Omental fat pad (tissue), 4 donors: ENCODE measurements around the gene MYH6. TPM values are rescaled to one million over a fixed set of nuclear protein-coding genes. Genes with fewer than 3 reads are reported as not detected.

Source experiments
- ATAC-seq: fragments of 150-250 bp; one replicate; pipeline ENCODE4 v1.9.1; 2016; ENCODE audit warnings: mild to moderate bottlenecking, moderate library complexity; ENCODE audit not compliant: low FRiP score
- DNase-seq: peaks from one replicate; pipeline ENCODE4 v3.0.0-alpha.2; 2019; ENCODE audit warnings: low spot score
- total RNA-seq, 4 donors: library from RNA; depleted of rRNA; stranded (reverse); fragments of >200 nt; gene quantifications; one replicate each; pipeline ENCODE4 v1.1.0, GENCODE V29; 2016
- TF ChIP-seq, protein P1 (sequence below), 3 donors: fragments of 450-650 bp; IDR thresholded peaks; one replicate each; pipeline ENCODE4 v1.5.1; 2016 to 2017; ENCODE audit warnings: antibody characterized with exemption in 3 of 3, mild to moderate bottlenecking in 3 of 3, moderate library complexity in 2 of 3

Gene MYH6
- total RNA-seq, 4 donors from 2014 or later: not detected

DNA sequence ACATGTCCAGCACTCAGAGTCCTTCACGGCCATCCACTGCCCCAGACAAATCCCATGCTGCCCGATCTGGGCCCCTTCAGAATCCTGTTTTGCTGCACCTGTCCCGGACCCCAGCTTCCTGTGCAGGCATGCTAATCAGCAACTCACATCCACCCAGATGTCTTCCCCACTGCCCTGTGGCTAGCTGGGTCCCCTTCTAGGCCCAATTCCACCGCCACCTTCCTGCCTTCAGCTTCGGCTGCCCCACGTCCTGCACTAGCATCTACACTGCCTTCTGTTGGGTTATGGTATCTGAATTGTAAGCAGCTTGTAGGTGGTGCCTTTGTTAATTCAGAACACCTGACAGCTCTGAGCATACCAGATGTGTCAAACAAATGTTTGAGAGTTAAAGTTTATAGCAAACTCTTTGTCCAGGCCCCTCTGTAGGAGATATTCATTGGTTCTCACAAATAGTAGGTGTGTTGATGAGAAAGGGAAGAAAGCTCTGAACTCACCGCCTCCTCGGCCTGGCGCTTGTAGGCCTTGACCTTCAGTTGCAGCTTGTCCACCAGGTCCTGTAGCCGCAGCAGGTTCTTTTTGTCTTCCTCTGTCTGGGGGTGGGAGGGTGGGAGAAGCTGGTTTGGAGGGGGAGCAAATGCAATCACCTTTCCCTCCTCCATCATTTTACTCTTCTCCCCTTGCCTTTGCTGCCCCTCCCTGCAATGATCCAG, 25.2 kb downstream of the MYH6 start:
- TF ChIP-seq, protein P1, sequence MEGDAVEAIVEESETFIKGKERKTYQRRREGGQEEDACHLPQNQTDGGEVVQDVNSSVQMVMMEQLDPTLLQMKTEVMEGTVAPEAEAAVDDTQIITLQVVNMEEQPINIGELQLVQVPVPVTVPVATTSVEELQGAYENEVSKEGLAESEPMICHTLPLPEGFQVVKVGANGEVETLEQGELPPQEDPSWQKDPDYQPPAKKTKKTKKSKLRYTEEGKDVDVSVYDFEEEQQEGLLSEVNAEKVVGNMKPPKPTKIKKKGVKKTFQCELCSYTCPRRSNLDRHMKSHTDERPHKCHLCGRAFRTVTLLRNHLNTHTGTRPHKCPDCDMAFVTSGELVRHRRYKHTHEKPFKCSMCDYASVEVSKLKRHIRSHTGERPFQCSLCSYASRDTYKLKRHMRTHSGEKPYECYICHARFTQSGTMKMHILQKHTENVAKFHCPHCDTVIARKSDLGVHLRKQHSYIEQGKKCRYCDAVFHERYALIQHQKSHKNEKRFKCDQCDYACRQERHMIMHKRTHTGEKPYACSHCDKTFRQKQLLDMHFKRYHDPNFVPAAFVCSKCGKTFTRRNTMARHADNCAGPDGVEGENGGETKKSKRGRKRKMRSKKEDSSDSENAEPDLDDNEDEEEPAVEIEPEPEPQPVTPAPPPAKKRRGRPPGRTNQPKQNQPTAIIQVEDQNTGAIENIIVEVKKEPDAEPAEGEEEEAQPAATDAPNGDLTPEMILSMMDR (IDR thresholded peaks at IDR 0.05): no peak
- no peak for ATAC-seq
- no peak for DNase-seq

DNA sequence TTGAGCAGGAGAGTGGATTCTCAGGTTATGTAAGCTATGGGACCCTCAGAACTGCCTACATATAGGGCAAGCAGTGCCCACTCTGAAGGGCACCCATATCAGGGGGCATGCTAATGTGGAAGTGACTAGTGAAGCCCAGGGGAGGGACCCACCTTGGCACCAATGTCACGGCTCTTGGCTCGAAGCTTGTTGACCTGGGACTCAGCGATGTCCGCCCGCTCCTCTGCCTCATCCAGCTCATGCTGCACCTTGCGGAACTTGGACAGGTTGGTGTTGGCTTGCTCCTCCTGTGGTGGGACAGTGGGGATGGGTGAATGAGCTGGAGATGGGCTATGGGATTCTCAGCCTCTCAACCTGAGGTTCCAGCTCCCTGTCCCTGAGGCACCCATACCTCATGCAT, 25.8 kb downstream of the MYH6 start:
- DNase-seq (no peak), ATAC-seq (no peak)
- TF ChIP-seq, protein P1 (IDR thresholded peaks at IDR 0.05): no peak

DNA sequence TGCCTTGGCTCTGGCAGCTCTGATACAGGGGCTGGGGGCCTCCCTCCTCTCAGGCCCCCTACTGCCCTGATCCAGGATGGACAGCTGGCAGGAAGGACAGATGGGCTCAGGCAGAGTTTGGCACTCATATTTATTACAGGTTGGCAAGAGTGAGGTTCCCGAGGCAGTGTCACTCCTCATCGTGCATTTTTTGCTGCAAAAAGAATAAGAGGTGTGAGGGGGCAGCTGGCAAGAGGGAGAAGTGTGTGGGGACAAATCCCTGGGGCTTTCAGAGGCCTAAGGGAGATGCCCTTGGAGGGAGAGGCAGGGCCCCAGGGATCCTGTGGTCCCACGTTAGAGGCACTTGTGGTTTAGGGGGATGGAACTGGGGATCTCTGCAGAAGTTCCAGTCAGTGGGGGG, 26.2 kb downstream of the MYH6 start:
- no peak for DNase-seq
- TF ChIP-seq, protein P1 (IDR thresholded peaks at IDR 0.05): no peak
- ATAC-seq: no peak

DNA sequence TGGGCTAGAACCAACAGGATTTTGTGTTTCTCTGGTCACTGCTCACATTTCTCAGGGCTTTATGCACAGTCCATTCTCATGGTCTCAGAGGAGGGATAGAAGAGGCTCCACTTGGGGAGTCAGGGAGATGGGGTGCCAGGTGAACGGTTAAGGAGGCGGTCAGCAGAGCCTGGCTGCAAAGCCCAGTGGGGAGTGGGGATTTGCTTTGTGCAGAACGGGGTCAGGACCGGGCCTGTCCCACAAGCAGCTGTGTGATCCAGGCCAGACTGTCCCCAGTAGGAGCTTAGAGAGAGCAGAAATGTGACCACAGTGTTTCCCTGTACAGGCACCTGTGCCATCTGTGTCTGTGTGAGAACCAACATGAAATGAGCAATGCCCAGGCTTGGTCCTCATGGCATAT, 27.1 kb downstream of the MYH6 start:
- TF ChIP-seq, protein P1 (IDR thresholded peaks at IDR 0.05): no peak
- ATAC-seq (no peak), DNase-seq (no peak)

DNA sequence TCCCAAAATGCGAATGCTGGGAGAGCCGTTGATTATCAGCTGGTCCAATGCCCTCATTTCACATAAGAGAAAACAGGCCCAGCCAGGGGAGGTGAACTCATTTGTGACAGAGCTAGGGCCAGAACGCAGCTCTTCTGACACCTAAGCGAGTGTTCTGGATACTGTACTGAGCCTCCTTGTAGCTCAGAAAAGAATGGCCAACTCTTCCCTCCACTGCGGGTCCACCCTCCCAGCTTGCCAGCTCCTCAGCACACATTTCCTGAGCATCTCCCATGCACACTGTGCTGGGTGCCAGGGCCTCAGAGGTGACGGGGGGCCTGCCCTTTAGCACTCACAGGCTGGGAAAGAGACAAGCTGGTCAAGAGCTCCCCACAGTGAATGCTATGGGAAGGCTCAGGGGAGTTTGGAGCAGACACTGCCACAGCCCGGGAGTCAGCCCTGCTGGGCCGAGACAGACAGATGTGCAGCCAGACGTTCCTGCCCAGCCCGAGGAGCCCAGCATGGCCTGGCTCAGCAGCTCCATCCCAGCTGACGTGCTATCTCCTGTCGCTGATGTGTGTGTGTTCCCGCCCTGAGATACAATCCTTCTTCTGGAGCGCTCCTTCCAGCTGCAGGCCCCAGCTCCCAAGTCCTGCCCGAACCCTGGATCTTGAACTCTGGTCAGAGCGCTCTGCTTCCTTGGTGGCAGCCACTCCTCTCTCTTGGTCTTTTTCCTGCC, 27.7 kb downstream of the MYH6 start:
- ATAC-seq: peak; percentile 12
- TF ChIP-seq, protein P1 (IDR thresholded peaks at IDR 0.05): no peak
- DNase-seq: no peak

DNA sequence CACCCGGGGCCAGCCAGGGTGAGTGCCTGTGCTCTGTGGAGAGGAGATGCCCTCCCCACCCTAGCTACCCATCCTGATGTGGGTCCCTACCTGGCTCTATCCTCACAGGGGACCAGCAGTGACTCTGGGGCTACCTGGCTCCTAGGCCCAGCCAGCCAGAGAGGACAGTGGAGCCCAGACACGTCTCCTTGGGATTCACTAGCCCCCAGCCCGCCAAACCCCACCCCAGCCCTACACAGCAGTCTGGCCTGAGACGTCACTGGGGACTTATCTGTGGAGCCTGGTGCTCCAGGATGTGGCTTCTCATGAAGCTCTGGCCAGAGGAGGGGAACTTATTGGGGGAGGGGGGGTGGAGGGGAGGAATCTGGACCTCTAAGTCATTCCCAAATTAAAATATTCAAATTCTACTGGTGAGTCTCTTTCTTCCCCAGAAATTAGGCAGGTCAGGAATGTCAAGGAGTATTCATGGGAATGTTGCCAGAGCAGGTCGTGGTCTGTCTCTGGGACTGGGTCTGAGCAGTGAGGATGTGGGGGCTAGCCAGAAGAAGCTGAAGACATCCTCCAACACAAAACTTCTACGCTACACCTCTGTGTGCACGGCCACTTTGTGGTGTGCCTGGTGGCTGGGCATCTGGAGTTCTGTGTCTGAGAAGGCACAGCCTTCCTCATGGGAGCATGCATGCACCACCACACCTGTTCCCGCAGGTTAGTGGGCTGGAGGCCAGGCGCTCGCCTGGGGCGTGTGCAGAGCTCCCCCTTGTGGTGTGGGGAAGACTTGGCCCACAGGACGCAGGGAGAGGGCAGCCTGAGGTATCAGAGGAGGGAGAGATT, 28.5 kb downstream of the MYH6 start:
- TF ChIP-seq, protein P1 (IDR thresholded peaks at IDR 0.05): peak in 1 of 3 donors; percentile 66
- DNase-seq (no peak), ATAC-seq (peak; percentile 54)
